HEK293 (cell line): ENCODE results near the gene MYO18B.

ENCODE experiments used
- ZNF133 ChIP-seq: fragments of 450-650 bp; formaldehyde crosslinking; IDR thresholded peaks from 2 replicates; pipeline ENCODE4 v1.5.1; 2016; ENCODE audit warnings: missing biosample characterization, missing genetic modification characterization
- ZNF302 ChIP-seq: fragments of 450-650 bp; formaldehyde crosslinking; IDR thresholded peaks from 2 replicates; pipeline ENCODE4 v1.5.1; 2016; ENCODE audit warnings: missing biosample characterization, missing genetic modification characterization, low read depth
- TF ChIP-seq, protein P1 (sequence below): fragments of 450-650 bp; formaldehyde crosslinking; IDR thresholded peaks from 2 replicates; pipeline ENCODE4 v1.5.1; 2016; ENCODE audit warnings: missing biosample characterization, missing genetic modification characterization
- TF ChIP-seq, protein P2 (sequence below): fragments of 450-650 bp; formaldehyde crosslinking; IDR thresholded peaks from 2 replicates; pipeline ENCODE4 v1.5.1; 2016; ENCODE audit warnings: missing biosample characterization, missing genetic modification characterization
- TF ChIP-seq, protein P3 (sequence below): fragments of 450-650 bp; formaldehyde crosslinking; IDR thresholded peaks from 2 replicates; pipeline ENCODE4 v1.5.0; 2017; ENCODE audit warnings: missing biosample characterization, missing genetic modification characterization, borderline replicate concordance
- TF ChIP-seq, protein P4 (sequence below): fragments of 450-650 bp; formaldehyde crosslinking; IDR thresholded peaks from 2 replicates; pipeline ENCODE4 v1.5.1; 2016; ENCODE audit warnings: missing biosample characterization, missing genetic modification characterization
- TF ChIP-seq, protein P5 (sequence below): fragments of 450-650 bp; formaldehyde crosslinking; IDR thresholded peaks from 2 replicates; pipeline ENCODE4 v1.5.1; 2016; ENCODE audit warnings: missing biosample characterization, missing genetic modification characterization

DNA sequence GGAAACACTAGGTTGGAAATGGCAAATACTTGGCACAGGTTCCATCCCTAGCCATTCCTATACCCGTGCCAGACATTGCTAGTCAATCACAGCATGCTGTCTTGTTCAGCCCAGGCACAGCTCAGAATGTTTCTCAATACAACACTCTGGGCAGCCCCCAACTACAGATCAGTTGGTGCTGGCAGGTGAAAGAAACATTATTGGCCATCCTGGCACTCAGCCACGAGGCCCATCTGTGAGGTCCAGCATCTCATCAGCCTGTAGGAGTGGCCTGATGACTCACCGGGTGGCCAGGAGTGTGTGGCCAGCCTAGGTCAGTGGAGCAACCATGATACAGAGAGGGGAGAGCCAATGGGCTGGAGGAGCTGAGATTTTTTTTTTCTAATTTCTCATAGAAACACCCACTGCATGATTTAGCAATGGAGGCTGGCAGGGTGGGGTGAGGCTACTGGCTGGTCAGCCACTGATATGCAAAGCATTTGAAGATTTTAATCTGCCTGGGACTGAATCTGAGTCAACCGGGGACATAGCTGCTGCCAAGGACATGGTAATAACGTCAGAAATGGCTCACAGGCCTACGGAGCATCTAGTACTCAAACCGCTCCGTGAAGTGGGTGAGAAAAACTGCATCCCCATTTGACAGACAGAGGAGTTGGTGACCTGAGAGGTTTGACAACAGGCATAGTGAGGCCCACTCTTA, 5.4 kb downstream of the MYO18B start:
- TF ChIP-seq, protein P1, sequence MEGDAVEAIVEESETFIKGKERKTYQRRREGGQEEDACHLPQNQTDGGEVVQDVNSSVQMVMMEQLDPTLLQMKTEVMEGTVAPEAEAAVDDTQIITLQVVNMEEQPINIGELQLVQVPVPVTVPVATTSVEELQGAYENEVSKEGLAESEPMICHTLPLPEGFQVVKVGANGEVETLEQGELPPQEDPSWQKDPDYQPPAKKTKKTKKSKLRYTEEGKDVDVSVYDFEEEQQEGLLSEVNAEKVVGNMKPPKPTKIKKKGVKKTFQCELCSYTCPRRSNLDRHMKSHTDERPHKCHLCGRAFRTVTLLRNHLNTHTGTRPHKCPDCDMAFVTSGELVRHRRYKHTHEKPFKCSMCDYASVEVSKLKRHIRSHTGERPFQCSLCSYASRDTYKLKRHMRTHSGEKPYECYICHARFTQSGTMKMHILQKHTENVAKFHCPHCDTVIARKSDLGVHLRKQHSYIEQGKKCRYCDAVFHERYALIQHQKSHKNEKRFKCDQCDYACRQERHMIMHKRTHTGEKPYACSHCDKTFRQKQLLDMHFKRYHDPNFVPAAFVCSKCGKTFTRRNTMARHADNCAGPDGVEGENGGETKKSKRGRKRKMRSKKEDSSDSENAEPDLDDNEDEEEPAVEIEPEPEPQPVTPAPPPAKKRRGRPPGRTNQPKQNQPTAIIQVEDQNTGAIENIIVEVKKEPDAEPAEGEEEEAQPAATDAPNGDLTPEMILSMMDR (tag by site-specific recombination) = no peak
- TF ChIP-seq ZNF133 (tag by site-specific recombination) = no peak
- TF ChIP-seq, protein P2, sequence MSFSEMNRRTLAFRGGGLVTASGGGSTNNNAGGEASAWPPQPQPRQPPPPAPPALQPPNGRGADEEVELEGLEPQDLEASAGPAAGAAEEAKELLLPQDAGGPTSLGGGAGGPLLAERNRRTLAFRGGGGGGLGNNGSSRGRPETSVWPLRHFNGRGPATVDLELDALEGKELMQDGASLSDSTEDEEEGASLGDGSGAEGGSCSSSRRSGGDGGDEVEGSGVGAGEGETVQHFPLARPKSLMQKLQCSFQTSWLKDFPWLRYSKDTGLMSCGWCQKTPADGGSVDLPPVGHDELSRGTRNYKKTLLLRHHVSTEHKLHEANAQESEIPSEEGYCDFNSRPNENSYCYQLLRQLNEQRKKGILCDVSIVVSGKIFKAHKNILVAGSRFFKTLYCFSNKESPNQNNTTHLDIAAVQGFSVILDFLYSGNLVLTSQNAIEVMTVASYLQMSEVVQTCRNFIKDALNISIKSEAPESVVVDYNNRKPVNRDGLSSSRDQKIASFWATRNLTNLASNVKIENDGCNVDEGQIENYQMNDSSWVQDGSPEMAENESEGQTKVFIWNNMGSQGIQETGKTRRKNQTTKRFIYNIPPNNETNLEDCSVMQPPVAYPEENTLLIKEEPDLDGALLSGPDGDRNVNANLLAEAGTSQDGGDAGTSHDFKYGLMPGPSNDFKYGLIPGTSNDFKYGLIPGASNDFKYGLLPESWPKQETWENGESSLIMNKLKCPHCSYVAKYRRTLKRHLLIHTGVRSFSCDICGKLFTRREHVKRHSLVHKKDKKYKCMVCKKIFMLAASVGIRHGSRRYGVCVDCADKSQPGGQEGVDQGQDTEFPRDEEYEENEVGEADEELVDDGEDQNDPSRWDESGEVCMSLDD (tag by site-specific recombination) = no peak
- TF ChIP-seq, protein P3, sequence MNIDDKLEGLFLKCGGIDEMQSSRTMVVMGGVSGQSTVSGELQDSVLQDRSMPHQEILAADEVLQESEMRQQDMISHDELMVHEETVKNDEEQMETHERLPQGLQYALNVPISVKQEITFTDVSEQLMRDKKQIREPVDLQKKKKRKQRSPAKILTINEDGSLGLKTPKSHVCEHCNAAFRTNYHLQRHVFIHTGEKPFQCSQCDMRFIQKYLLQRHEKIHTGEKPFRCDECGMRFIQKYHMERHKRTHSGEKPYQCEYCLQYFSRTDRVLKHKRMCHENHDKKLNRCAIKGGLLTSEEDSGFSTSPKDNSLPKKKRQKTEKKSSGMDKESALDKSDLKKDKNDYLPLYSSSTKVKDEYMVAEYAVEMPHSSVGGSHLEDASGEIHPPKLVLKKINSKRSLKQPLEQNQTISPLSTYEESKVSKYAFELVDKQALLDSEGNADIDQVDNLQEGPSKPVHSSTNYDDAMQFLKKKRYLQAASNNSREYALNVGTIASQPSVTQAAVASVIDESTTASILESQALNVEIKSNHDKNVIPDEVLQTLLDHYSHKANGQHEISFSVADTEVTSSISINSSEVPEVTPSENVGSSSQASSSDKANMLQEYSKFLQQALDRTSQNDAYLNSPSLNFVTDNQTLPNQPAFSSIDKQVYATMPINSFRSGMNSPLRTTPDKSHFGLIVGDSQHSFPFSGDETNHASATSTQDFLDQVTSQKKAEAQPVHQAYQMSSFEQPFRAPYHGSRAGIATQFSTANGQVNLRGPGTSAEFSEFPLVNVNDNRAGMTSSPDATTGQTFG = no peak
- TF ChIP-seq, protein P4, sequence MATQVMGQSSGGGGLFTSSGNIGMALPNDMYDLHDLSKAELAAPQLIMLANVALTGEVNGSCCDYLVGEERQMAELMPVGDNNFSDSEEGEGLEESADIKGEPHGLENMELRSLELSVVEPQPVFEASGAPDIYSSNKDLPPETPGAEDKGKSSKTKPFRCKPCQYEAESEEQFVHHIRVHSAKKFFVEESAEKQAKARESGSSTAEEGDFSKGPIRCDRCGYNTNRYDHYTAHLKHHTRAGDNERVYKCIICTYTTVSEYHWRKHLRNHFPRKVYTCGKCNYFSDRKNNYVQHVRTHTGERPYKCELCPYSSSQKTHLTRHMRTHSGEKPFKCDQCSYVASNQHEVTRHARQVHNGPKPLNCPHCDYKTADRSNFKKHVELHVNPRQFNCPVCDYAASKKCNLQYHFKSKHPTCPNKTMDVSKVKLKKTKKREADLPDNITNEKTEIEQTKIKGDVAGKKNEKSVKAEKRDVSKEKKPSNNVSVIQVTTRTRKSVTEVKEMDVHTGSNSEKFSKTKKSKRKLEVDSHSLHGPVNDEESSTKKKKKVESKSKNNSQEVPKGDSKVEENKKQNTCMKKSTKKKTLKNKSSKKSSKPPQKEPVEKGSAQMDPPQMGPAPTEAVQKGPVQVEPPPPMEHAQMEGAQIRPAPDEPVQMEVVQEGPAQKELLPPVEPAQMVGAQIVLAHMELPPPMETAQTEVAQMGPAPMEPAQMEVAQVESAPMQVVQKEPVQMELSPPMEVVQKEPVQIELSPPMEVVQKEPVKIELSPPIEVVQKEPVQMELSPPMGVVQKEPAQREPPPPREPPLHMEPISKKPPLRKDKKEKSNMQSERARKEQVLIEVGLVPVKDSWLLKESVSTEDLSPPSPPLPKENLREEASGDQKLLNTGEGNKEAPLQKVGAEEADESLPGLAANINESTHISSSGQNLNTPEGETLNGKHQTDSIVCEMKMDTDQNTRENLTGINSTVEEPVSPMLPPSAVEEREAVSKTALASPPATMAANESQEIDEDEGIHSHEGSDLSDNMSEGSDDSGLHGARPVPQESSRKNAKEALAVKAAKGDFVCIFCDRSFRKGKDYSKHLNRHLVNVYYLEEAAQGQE (tag by site-specific recombination) = no peak
- TF ChIP-seq, protein P5, sequence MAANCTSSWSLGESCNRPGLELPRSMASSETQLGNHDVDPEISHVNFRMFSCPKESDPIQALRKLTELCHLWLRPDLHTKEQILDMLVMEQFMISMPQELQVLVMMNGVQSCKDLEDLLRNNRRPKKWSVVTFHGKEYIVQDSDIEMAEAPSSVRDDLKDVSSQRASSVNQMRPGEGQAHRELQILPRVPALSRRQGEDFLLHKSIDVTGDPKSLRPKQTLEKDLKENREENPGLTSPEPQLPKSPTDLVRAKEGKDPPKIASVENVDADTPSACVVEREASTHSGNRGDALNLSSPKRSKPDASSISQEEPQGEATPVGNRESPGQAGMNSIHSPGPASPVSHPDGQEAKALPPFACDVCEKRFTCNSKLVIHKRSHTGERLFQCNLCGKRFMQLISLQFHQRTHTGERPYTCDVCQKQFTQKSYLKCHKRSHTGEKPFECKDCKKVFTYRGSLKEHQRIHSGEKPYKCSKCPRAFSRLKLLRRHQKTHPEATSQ (tag by site-specific recombination) = no peak
- TF ChIP-seq ZNF302 (tag by site-specific recombination) = no peak
